Right cardiac atrium (tissue), 5 donors: Measurements from ENCODE around the gene FIBIN. TPM values are rescaled to one million over a fixed set of nuclear protein-coding genes. Genes with fewer than 3 reads are reported as not detected.

ENCODE experiments used
- ATAC-seq, 2 donors: fragments of 200-7000 bp; cut with Tn5 transposase; one replicate each; pipeline versions ENCODE4 v1.8.0 to v1.9.1; 2020; ENCODE audit warnings: moderate library complexity in 2 of 2, mild to moderate bottlenecking in 1 of 2
- DNase-seq, 3 donors: peaks; one replicate each; pipeline ENCODE4 v3.0.0-alpha.2; 2020
- H3K27ac ChIP-seq: one replicate; pipeline ENCODE4 v1.5.1; 2013; ENCODE audit warnings: mild to moderate bottlenecking, low read length, control low read depth, moderate library complexity
- H3K27me3 ChIP-seq: one replicate; pipeline ENCODE4 v1.6.1; 2013; ENCODE audit not compliant: control insufficient read depth, insufficient read depth
- H3K4me1 ChIP-seq: one replicate; pipeline ENCODE4 v1.6.1; 2013; ENCODE audit warnings: low read length; ENCODE audit not compliant: control insufficient read depth, insufficient read depth
- H3K4me3 ChIP-seq: one replicate; pipeline ENCODE4 v1.5.1; 2013; ENCODE audit warnings: low read length, control low read depth
- H3K9me3 ChIP-seq: one replicate; pipeline ENCODE4 v1.6.1; 2013; ENCODE audit warnings: low read length; ENCODE audit not compliant: control insufficient read depth
- WGBS: extraction: QIAGEN DNeasy Blood & Tissue Kit; methylation state at CpG from one replicate; pipeline ENCODE4 v1.1.7; 2013; 5-methylcytosine and 5-hydroxymethylcytosine counted together
- intact Hi-C, 4 donors: fragments of 100-400 bp; cut with DNase I; formaldehyde crosslinking; loops; one replicate each; pipeline versions ENCODE4 v1.11.0 to v1.14.0; 2022 to 2023
- long read RNA-seq, 4 donors: library from polyadenylated mRNA; unstranded; transcript quantifications; one replicate each; pipeline ENCODE4 v2.0.0, GENCODE V29; 2020 to 2021
- polyA plus RNA-seq: library from polyadenylated mRNA; stranded (reverse); fragments of 200-250 nt; gene quantifications from one replicate; pipeline ENCODE4 v1.2.3, GENCODE V29; 2013
- total RNA-seq, 4 donors: library from RNA; stranded (reverse); fragmentation: NEBNext Ultra II Directional; extraction: Animal tissue kit (Norgen Biotek cat#: 25700); gene quantifications; one replicate each; pipeline ENCODE4 v1.2.1, GENCODE V29; 2021
- donor health status: healthy with polysubstance abuse.
- donor health status: DM: no; HTN: yes; CAD: no.
- donor health status: DM: no; HTN: no; CAD: no.
- donor health status: DM: no; HTN: yes; CAD: no; lungs with severe emphysema.
- donor health status: DM: yes; HTN: yes; CAD: no.

The FIBIN gene
- total RNA-seq: 10 to 100 TPM in 2 of 4 donors, 1 to 10 TPM in 2; 7.3 to 19.8 (median 10.4) TPM
- polyA plus RNA-seq: 15.2 TPM
- long read RNA-seq, donor 1, transcript FIBIN-201 (1 exons, 1,938 nt): major isoform, 9 of 9 reads
- long read RNA-seq, donor 1, partial matches to known transcripts: 0 of 9 reads
- long read RNA-seq, donor 1, other reads (novel, unspliced or antisense): 0 of 9 reads
- long read RNA-seq, donor 2, transcript FIBIN-201 (1 exons, 1,938 nt): major isoform, 9 of 9 reads
- long read RNA-seq, donor 2, partial matches to known transcripts: 0 of 9 reads
- long read RNA-seq, donor 2, other reads (novel, unspliced or antisense): 0 of 9 reads
- long read RNA-seq, donor 3, transcript FIBIN-201 (1 exons, 1,938 nt): major isoform, 29 of 29 reads
- long read RNA-seq, donor 3, partial matches to known transcripts: 0 of 29 reads
- long read RNA-seq, donor 3, other reads (novel, unspliced or antisense): 0 of 29 reads
- long read RNA-seq, donor 4, transcript FIBIN-201 (1 exons, 1,938 nt): major isoform, 6 of 6 reads
- long read RNA-seq, donor 4, partial matches to known transcripts: 0 of 6 reads
- long read RNA-seq, donor 4, other reads (novel, unspliced or antisense): 0 of 6 reads

DNA sequence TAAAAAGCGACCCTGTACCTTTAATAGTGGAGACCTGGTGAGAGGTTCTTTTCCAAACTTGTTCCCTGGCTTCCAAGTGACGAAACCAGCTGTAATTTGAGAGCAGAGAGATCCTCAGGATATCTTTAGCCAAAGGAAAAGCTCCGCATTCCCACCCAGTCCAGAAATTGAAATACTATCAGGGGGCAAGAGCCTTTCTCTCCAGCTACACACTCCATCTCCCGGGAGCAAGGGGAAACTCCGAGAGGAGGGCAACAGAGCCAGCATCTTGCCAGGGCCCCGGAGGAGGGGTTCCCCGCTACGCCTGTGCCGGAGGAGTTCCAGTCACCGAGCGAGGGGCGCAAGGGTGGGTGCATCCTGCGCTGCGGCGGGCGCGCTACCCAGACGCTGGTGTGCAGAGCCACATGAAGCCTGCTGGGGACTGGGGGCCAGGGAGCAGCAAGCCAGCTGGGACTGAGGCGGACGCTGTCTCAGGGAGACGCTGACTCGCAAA, at the start of gene FIBIN:
TSS of gene FIBIN (plus strand) at position 148 of the 493 bp plus-strand sequence. CDS start 415 bp downstream, outside the sequence.
- Histone ChIP-seq H3K4me1 (no peaks in the 10 kb centered on the region), H3K9me3 (no peaks in the 10 kb centered on the region), H3K27me3 (no peaks in the 10 kb centered on the region), H3K27ac (peak within 1 kb of the TSS; percentile 26), H3K4me3 (peak within 1 kb of the TSS; percentile 36)
- 7% methylated on average over 22 of the region's 22 CpGs for WGBS
- DNase-seq (peak; percentile 33 to 78 (median 75)), ATAC-seq (peak; percentile 66 to 77)
- intact Hi-C loops: no loop called here

- WGBS: 33% methylated on average over 3 of the region's 3 CpGs
- H3K27me3 ChIP-seq: no peaks in the 10 kb centered on the region
- ATAC-seq (no peak), DNase-seq (no peak)
- no peak overlapping the region for H3K4me3 ChIP-seq
- no peak overlapping the region for H3K27ac ChIP-seq
- H3K4me1 ChIP-seq: no peaks in the 10 kb centered on the region
- intact Hi-C loops: no loop called here
- H3K9me3 ChIP-seq: no peaks in the 10 kb centered on the region
Observed at GRCh38 chr11:26944866-26945664, 48.8 kb upstream of the FIBIN start.

GRCh38 chr11:26946257-26946716, 47.6 kb upstream of the FIBIN start:
- Histone ChIP-seq H3K27me3 (no peaks in the 10 kb centered on the region), H3K4me3 (no peak overlapping the region), H3K4me1 (no peaks in the 10 kb centered on the region), H3K27ac (no peak overlapping the region), H3K9me3 (no peaks in the 10 kb centered on the region)
- intact Hi-C loops: no loop called here
- ATAC-seq (no peak), DNase-seq (no peak)
- WGBS: 78% methylated on average over 2 of the region's 2 CpGs

DNA sequence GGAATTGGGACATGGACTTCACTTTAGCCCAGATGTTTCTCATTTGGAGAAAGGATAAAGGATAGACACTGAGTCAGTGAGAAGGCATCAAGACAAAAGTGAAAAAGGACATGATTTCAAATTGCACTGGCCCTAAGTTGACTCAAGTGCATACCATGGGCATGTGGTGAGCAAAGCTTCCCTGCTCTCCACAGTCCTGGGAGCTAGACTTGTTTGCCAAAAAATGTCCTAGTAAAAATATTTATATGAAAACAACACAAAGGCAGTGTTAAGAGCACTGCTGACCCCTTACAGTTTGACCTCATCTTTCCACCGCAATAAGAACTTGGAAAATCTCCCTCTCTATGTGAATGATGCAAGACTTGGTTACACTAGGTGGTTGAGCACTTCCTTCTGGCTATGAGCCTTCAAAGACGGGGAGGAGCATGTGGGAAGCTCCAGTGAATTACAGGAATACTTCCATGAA, 46.5 kb upstream of the FIBIN start:
- Histone ChIP-seq H3K4me3 (no peak overlapping the region), H3K27me3 (no peaks in the 10 kb centered on the region), H3K4me1 (no peaks in the 10 kb centered on the region), H3K9me3 (no peaks in the 10 kb centered on the region), H3K27ac (no peak overlapping the region)
- 42% methylated on average over 2 of the region's 2 CpGs for WGBS
- DNase-seq (peak in 2 of 3 donors; percentile 42 to 59), ATAC-seq (peak; percentile 96 to 98)
- intact Hi-C loops: no loop called here

- H3K27me3 ChIP-seq: no peaks in the 10 kb centered on the region
- 60% methylated on average over 3 of the region's 3 CpGs for WGBS
- intact Hi-C loops: no loop called here
- DNase-seq (no peak), ATAC-seq (peak in 1 of 2 donors; percentile 35)
- H3K27ac ChIP-seq: no peak overlapping the region
- no peak overlapping the region for H3K4me3 ChIP-seq
- no peaks in the 10 kb centered on the region for H3K9me3 ChIP-seq
- no peaks in the 10 kb centered on the region for H3K4me1 ChIP-seq
Observed at GRCh38 chr11:26947904-26948639, 45.8 kb upstream of the FIBIN start.

- intact Hi-C loops: no loop called here
- no peaks in the 10 kb centered on the region for H3K4me1 ChIP-seq
Observed at GRCh38 chr11:26948881-26949280, 45.0 kb upstream of the FIBIN start.

DNA sequence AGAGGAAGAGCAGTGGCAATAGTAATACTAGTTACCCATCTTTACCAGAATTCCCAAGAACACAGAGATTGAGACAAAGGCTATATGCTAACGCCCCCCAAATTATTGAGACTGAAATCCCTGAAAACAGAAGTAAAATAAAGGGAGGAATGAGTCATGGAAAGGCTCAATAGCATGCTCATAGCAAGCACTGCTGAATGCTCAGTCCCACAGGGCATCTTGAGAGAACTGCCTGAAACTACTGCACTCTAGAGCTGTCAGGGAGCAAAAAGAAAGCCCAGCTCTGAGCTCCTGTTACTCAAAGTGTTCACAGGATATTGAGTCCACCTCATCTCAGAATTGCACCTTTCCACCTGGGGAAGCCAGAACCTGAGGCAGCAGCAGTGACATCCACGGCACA, 44.1 kb upstream of the FIBIN start:
- WGBS: 80% methylated on average over 2 of the region's 2 CpGs
- intact Hi-C loops: no loop called here
- no peak overlapping the region for H3K27ac ChIP-seq

More at GRCh38 chr11:26948881-26949280, 45.0 kb upstream of the FIBIN start:
- Histone ChIP-seq H3K27ac (no peak overlapping the region), H3K27me3 (no peaks in the 10 kb centered on the region), H3K4me3 (no peak overlapping the region), H3K9me3 (no peaks in the 10 kb centered on the region)
- 90% methylated on average over 1 of the region's 1 CpG for WGBS
- DNase-seq (no peak), ATAC-seq (no peak)

DNA sequence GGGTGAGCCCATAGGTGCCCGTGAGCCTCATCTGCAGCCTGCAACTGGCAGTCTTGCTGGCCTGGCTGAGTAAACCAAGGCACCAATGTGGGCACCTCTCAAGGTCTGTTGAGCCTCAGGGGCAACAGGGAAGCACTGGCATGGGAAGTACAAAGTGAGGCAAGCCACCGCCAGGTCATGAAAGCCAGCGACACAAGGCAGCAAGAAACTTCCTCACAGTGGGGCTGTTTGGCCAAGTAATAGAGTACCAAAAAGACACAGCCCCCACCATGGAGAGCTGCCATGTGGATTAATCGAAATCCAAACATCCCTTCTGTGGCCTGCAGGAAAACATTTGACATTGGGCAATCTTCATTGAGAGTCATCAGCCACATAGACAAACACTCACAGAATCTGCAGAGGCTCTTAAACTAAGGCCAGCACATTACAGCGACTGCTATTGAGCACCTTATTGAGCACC, 43.6 kb upstream of the FIBIN start:
- Histone ChIP-seq H3K9me3 (no peaks in the 10 kb centered on the region), H3K4me1 (no peaks in the 10 kb centered on the region), H3K27me3 (no peaks in the 10 kb centered on the region), H3K27ac (no peak overlapping the region), H3K4me3 (no peak overlapping the region)
- ATAC-seq (no peak), DNase-seq (no peak)
- WGBS: 86% methylated on average over 5 of the region's 5 CpGs
- intact Hi-C loops: no loop called here

More for the DNA sequence above, 44.1 kb upstream of the FIBIN start:
- H3K4me1 ChIP-seq: no peaks in the 10 kb centered on the region
- H3K27me3 ChIP-seq: no peaks in the 10 kb centered on the region
- no peak for DNase-seq
- ATAC-seq: no peak
- no peak overlapping the region for H3K4me3 ChIP-seq
- H3K9me3 ChIP-seq: no peaks in the 10 kb centered on the region

DNA sequence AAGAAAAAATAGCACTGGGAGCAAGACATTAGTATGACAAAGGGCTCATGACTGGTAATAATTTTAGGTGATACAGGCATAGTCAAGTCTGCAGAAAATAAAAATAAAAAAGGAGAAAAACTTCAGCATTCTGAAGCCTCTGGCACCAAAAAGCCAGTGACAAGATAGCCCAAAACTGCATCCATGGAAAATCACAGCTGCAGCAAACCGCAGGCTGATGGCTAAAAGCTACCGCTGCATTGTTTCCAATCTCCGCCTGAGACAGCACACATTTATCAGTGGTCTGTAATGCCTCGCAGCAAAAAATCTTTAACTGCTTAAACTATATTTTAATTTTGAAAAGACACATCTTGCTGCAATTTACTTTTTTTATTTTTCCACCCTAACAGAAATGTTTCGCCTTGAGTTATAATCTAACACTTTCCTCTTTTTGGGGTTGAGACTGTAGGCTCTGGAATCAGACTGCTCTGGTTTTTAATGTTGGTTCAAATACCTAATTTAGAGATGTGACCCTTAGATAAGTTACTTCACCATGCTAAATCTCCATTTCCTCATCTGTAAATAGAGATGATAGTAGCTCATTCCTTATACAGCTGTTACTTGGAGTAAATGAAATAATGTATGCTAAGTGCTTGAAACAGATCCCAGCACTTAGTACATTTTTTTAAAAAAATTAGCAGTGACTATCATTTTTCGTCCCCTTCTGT, 42.0 kb upstream of the FIBIN start:
- intact Hi-C loops: no loop called here
- no peaks in the 10 kb centered on the region for H3K9me3 ChIP-seq
- H3K4me1 ChIP-seq: no peaks in the 10 kb centered on the region
- no peak for DNase-seq
- ATAC-seq: no peak
- H3K27me3 ChIP-seq: no peaks in the 10 kb centered on the region
- WGBS: 57% methylated on average over 6 of the region's 6 CpGs
- H3K4me3 ChIP-seq: no peak overlapping the region
- no peak overlapping the region for H3K27ac ChIP-seq
